HepG2 (cell line): ENCODE results near the gene NOC2L. TPM values are rescaled to one million over a fixed set of nuclear protein-coding genes. Genes with fewer than 3 reads are reported as not detected.

ENCODE experiments used
- ARID4A ChIP-seq: sonication (generic); formaldehyde crosslinking; IDR thresholded peaks from 2 replicates; pipeline ENCODE4 v1.5.0; 2020; ENCODE audit warnings: mild to moderate bottlenecking, missing genetic modification reagents, borderline replicate concordance
- ATF7-NPFF ChIP-seq: sonication (generic); formaldehyde crosslinking; IDR thresholded peaks from 2 replicates; pipeline ENCODE4 v1.8.1; 2023; ENCODE audit warnings: mild to moderate bottlenecking, low read depth, missing genetic modification reagents, moderate library complexity
- HMG20B ChIP-seq: conservative IDR thresholded peaks from 2 replicates; pipeline ENCODE4 v1.6.1; 2016; ENCODE audit warnings: missing genetic modification reagents, missing compliant biosample characterization
- HMGXB4 ChIP-seq, 2 experiments: sonication (generic) in 1 of 2; formaldehyde crosslinking in 1 of 2; IDR thresholded peaks; 2 replicates each; pipeline versions ENCODE4 v1.4.0 to v1.6.1; 2018 to 2020; ENCODE audit warnings: missing genetic modification reagents in 2 of 2, borderline replicate concordance in 1 of 2, low read depth in 1 of 2, mild to moderate bottlenecking in 1 of 2, missing biosample characterization in 1 of 2
- IKZF5 ChIP-seq: IDR thresholded peaks from 2 replicates; pipeline ENCODE4 v1.6.1; 2018; ENCODE audit warnings: missing genetic modification reagents, mild to moderate bottlenecking, missing compliant biosample characterization
- MAFF ChIP-seq: IDR thresholded peaks from 2 replicates; pipeline ENCODE4 v1.6.1; 2011; ENCODE audit warnings: low read depth, low read length, improper control_type of control experiment
- PHF8 ChIP-seq: sonication (generic); formaldehyde crosslinking; IDR thresholded peaks from 2 replicates; pipeline ENCODE4 v1.5.0; 2020; ENCODE audit warnings: missing genetic modification reagents
- SAP130 ChIP-seq: IDR thresholded peaks from 2 replicates; pipeline ENCODE4 v1.6.1; 2016; ENCODE audit warnings: low read depth
- SIN3B ChIP-seq: fragments of 150-350 bp; IDR thresholded peaks from 2 replicates; pipeline ENCODE4 v1.6.1; 2014; ENCODE audit warnings: low read length
- THAP11 ChIP-seq: IDR thresholded peaks from 2 replicates; pipeline ENCODE4 v1.6.1; 2016; ENCODE audit warnings: missing biosample characterization, missing genetic modification reagents
- ZNF225 ChIP-seq: sonication (generic); formaldehyde crosslinking; IDR thresholded peaks from 2 replicates; pipeline ENCODE4 v1.4.0; 2020; ENCODE audit warnings: mild to moderate bottlenecking, missing genetic modification reagents
- ZNF879 ChIP-seq: sonication (generic); formaldehyde crosslinking; IDR thresholded peaks from 2 replicates; pipeline ENCODE4 v1.8.1; 2023; ENCODE audit warnings: missing genetic modification reagents
- ZNF891 ChIP-seq: sonication (generic); formaldehyde crosslinking; IDR thresholded peaks from 2 replicates; pipeline ENCODE4 v1.5.0; 2020; ENCODE audit warnings: mild to moderate bottlenecking, missing genetic modification reagents
- polyA plus RNA-seq, 8 experiments: library from polyadenylated mRNA; depleted of rRNA in 3 of 8; stranded (reverse) in 7 of 8; unstranded in 1 of 8; fragments of >200 nt; fragmentation: Illumina TruSeq in 4 of 8; extraction: Trizol in 4 of 8; gene quantifications; 2 replicates each; pipeline versions ENCODE4 v1.2.1 to v1.2.3, GENCODE V29; 2011 to 2016; ENCODE audit warnings: low read depth in 4 of 8, missing spikeins in 1 of 8, mixed read lengths in 1 of 8; ENCODE audit not compliant: insufficient read depth in 1 of 8
- total RNA-seq, 5 experiments: library from RNA; depleted of rRNA; stranded (reverse); fragments of >200 nt; fragmentation: Illumina TruSeq; extraction: Trizol; gene quantifications; 2 replicates each; pipeline ENCODE4 v1.2.3, GENCODE V29; 2016; ENCODE audit warnings: low read depth in 1 of 5

NOC2L gene
- total and polyA plus RNA-seq, 2 of the 13 experiments (the other 11 are each of a cell fraction or from before 2014, with no cell fraction given): 32.0 to 103 TPM

GRCh38 chr1:960363-961131 is 1.5 kb upstream of the NOC2L start, which contains the start of gene KLHL17 (continued):
- TF ChIP-seq HMGXB4 (CRISPR knock-in tag; IDR thresholded peaks at IDR 0.05; ENCODE audit: borderline replicate concordance in 1 of 2, low read depth in 1 of 2) (peak; percentile 61 to 70; a peak in 2 of 4 replicates), HMG20B (CRISPR knock-in tag) (0 out of 2 replicates have a peak, but pooled peaks have one; percentile 25), IKZF5 (CRISPR knock-in tag) (peak; percentile 39; the same call in 1 of the 2 replicates), ZNF891 (no peak), SIN3B (no peak), ZNF225 (peak; percentile 25; the same call in 1 of the 2 replicates), ATF7-NPFF (CRISPR knock-in tag) (peak; percentile 56; the same call in 1 of the 2 replicates), MAFF (no peak), SAP130 (CRISPR knock-in tag) (peak; percentile 66), THAP11 (CRISPR knock-in tag) (peak; percentile 62), ARID4A (CRISPR knock-in tag) (peak; percentile 75; the same call in 1 of the 2 replicates), PHF8 (CRISPR knock-in tag) (peak; percentile 67), ZNF879 (CRISPR knock-in tag) (no peak)
- TF ChIP-seq, all 625 proteins: peak for 81
